Mucosa of rectum (tissue), 2 donors: ENCODE data around the gene CROCC2.

Source experiments
- H3K27ac ChIP-seq, 2 donors: one replicate each; pipeline ENCODE4 v1.7.0; 2013; ENCODE audit warnings: inconsistent platforms in 2 of 2, low read depth in 2 of 2, low read length in 2 of 2
- H3K27me3 ChIP-seq, 2 donors: one replicate each; pipeline ENCODE4 v1.7.0; 2013; ENCODE audit warnings: low read length in 2 of 2; ENCODE audit not compliant: control insufficient read depth in 2 of 2, insufficient read depth in 2 of 2
- H3K36me3 ChIP-seq, 2 donors: one replicate each; pipeline ENCODE4 v1.7.0; 2013; ENCODE audit warnings: low read length in 2 of 2; ENCODE audit not compliant: control insufficient read depth in 2 of 2, insufficient read depth in 2 of 2
- H3K4me1 ChIP-seq, 2 donors: one replicate each; pipeline ENCODE4 v1.7.0; 2013; ENCODE audit warnings: low read length in 2 of 2, mild to moderate bottlenecking in 1 of 2; ENCODE audit not compliant: control insufficient read depth in 2 of 2, insufficient read depth in 2 of 2
- H3K4me3 ChIP-seq, 2 donors: one replicate each; pipeline ENCODE4 v1.7.0; 2013; ENCODE audit warnings: low read length in 2 of 2
- H3K9ac ChIP-seq, 2 donors: one replicate each; pipeline ENCODE4 v1.7.0; 2013; ENCODE audit warnings: low read length in 2 of 2, low read depth in 1 of 2, mild to moderate bottlenecking in 1 of 2
- H3K9me3 ChIP-seq, 2 donors: one replicate each; pipeline ENCODE4 v1.7.0; 2013; ENCODE audit warnings: low read length in 2 of 2; ENCODE audit not compliant: control insufficient read depth in 2 of 2
- donor health status: healthy.
- donor health status: Normal muscosa, but diverticular disease.

The CROCC2 gene

GRCh38 chr2:240869956-240870875 lies 35.9 kb upstream of the CROCC2 start:
- Histone ChIP-seq H3K27ac (no peak overlapping the region), H3K9ac (no peak overlapping the region), H3K36me3 (no peaks in the 10 kb centered on the region), H3K9me3 (no peaks in the 10 kb centered on the region), H3K4me1 (peaks cover 9 to 32% of the 10 kb centered on the region in 2 donors), H3K4me3 (no peak overlapping the region), H3K27me3 (no peaks in the 10 kb centered on the region)

- Histone ChIP-seq H3K27me3 (no peaks in the 10 kb centered on the region), H3K36me3 (no peaks in the 10 kb centered on the region), H3K27ac (no peak overlapping the region), H3K9me3 (no peaks in the 10 kb centered on the region), H3K4me1 (peaks cover 18 to 43% of the 10 kb centered on the region in 2 donors), H3K9ac (no peak overlapping the region), H3K4me3 (no peak overlapping the region)
Observed at GRCh38 chr2:240871071-240871958, 34.8 kb upstream of the CROCC2 start.

GRCh38 chr2:240872317-240873097 lies 33.6 kb upstream of the CROCC2 start:
- H3K9ac ChIP-seq: no peak overlapping the region
- H3K4me1 ChIP-seq: peaks cover 26 to 53% of the 10 kb centered on the region in 2 donors
- no peaks in the 10 kb centered on the region for H3K27me3 ChIP-seq
- no peaks in the 10 kb centered on the region for H3K36me3 ChIP-seq
- no peaks in the 10 kb centered on the region for H3K9me3 ChIP-seq
- no peak overlapping the region for H3K27ac ChIP-seq
- H3K4me3 ChIP-seq: no peak overlapping the region

- peak overlapping the region in 1 of 2 donors; percentile 29 for H3K27ac ChIP-seq
- H3K4me3 ChIP-seq: no peak overlapping the region
- peaks cover 26 to 47% of the 10 kb centered on the region in 2 donors for H3K4me1 ChIP-seq
Observed at GRCh38 chr2:240873098-240873788, 32.9 kb upstream of the CROCC2 start.

GRCh38 chr2:240873805-240874714 lies 32.1 kb upstream of the CROCC2 start:
- H3K4me3 ChIP-seq: peak overlapping the region in 1 of 2 donors; percentile 10
- H3K36me3 ChIP-seq: no peaks in the 10 kb centered on the region
- peaks cover 26 to 40% of the 10 kb centered on the region in 2 donors for H3K4me1 ChIP-seq
- no peaks in the 10 kb centered on the region for H3K27me3 ChIP-seq
- peak overlapping the region in 1 of 2 donors; percentile 60 for H3K9ac ChIP-seq
- peak overlapping the region; percentile 32 to 77 for H3K27ac ChIP-seq
- H3K9me3 ChIP-seq: no peaks in the 10 kb centered on the region

More at GRCh38 chr2:240873098-240873788, 32.9 kb upstream of the CROCC2 start:
- H3K9ac ChIP-seq: no peak overlapping the region
- no peaks in the 10 kb centered on the region for H3K36me3 ChIP-seq
- H3K9me3 ChIP-seq: no peaks in the 10 kb centered on the region
- no peaks in the 10 kb centered on the region for H3K27me3 ChIP-seq

- no peaks in the 10 kb centered on the region for H3K36me3 ChIP-seq
- no peaks in the 10 kb centered on the region for H3K9me3 ChIP-seq
- H3K4me3 ChIP-seq: no peak overlapping the region
- no peaks in the 10 kb centered on the region for H3K27me3 ChIP-seq
- H3K9ac ChIP-seq: peak overlapping the region in 1 of 2 donors; percentile 60
- H3K27ac ChIP-seq: peak overlapping the region; percentile 32 to 77
- H3K4me1 ChIP-seq: peaks cover 26 to 40% of the 10 kb centered on the region in 2 donors
Observed at GRCh38 chr2:240874715-240875227, 31.4 kb upstream of the CROCC2 start.

- H3K9ac ChIP-seq: peak overlapping the region in 1 of 2 donors; percentile 60
- H3K4me3 ChIP-seq: no peak overlapping the region
- no peaks in the 10 kb centered on the region for H3K36me3 ChIP-seq
- no peaks in the 10 kb centered on the region for H3K27me3 ChIP-seq
- no peaks in the 10 kb centered on the region for H3K9me3 ChIP-seq
- peaks cover 26 to 40% of the 10 kb centered on the region in 2 donors for H3K4me1 ChIP-seq
- peak overlapping the region in 1 of 2 donors; percentile 37 for H3K27ac ChIP-seq
Observed at GRCh38 chr2:240875228-240876034, 30.7 kb upstream of the CROCC2 start.

- H3K27me3 ChIP-seq: no peaks in the 10 kb centered on the region
- H3K9me3 ChIP-seq: no peaks in the 10 kb centered on the region
- peak overlapping the region; percentile 37 to 72 for H3K27ac ChIP-seq
- H3K4me1 ChIP-seq: peaks cover 26 to 40% of the 10 kb centered on the region in 2 donors
- H3K4me3 ChIP-seq: no peak overlapping the region
- H3K9ac ChIP-seq: no peak overlapping the region
- H3K36me3 ChIP-seq: no peaks in the 10 kb centered on the region
Observed at GRCh38 chr2:240876035-240876474, 30.1 kb upstream of the CROCC2 start.
